H9 (cell line): ENCODE results near the gene SNED1. TPM values are rescaled to one million over a fixed set of nuclear protein-coding genes. Genes with fewer than 3 reads are reported as not detected.

ENCODE experiments used
- DNase-seq: peaks from one replicate; pipeline ENCODE4 v3.0.0-alpha.2; 2017
- H2AFZ ChIP-seq: one replicate; pipeline ENCODE4 v1.6.1; 2013; ENCODE audit warnings: mild to moderate bottlenecking, low read length, control low read depth, moderate library complexity
- H2AK5ac ChIP-seq: 2 replicates; pipeline ENCODE4 v1.6.1; 2013; ENCODE audit warnings: low read length, control low read depth, mixed read lengths; ENCODE audit not compliant: insufficient read length
- H2BK120ac ChIP-seq: one replicate; pipeline ENCODE4 v1.6.1; 2013; ENCODE audit warnings: low read depth, mild to moderate bottlenecking, low read length, control low read depth, inconsistent platforms; ENCODE audit not compliant: poor library complexity, severe bottlenecking
- H2BK12ac ChIP-seq: 2 replicates; pipeline ENCODE4 v1.6.1; 2013; ENCODE audit warnings: low read length, control low read depth, mixed read lengths, low read depth; ENCODE audit not compliant: insufficient read length
- H2BK15ac ChIP-seq: 2 replicates; pipeline ENCODE4 v1.6.1; 2013; ENCODE audit warnings: low read depth, low read length, control low read depth
- H2BK20ac ChIP-seq: one replicate; pipeline ENCODE4 v1.6.1; 2013; ENCODE audit warnings: low read depth, mild to moderate bottlenecking, low read length, control low read depth, inconsistent platforms; ENCODE audit not compliant: poor library complexity, severe bottlenecking
- H2BK5ac ChIP-seq: 2 replicates; pipeline ENCODE4 v1.6.1; 2013; ENCODE audit warnings: low read length, control low read depth, mixed read lengths; ENCODE audit not compliant: insufficient read length
- H3K14ac ChIP-seq: 2 replicates; pipeline ENCODE4 v1.6.1; 2013; ENCODE audit warnings: low read length, control low read depth; ENCODE audit not compliant: insufficient read depth
- H3K18ac ChIP-seq: 2 replicates; pipeline ENCODE4 v1.6.1; 2013; ENCODE audit warnings: low read depth, mild to moderate bottlenecking, mixed read lengths, low read length, control low read depth; ENCODE audit not compliant: insufficient read length
- H3K23ac ChIP-seq: 2 replicates; pipeline ENCODE4 v1.6.1; 2013; ENCODE audit warnings: low read length, control low read depth, mixed read lengths, low read depth; ENCODE audit not compliant: insufficient read length
- H3K23me2 ChIP-seq: 2 replicates; pipeline ENCODE4 v1.6.1; 2013; ENCODE audit warnings: low read depth, mild to moderate bottlenecking, mixed read lengths, low read length, control low read depth; ENCODE audit not compliant: insufficient read length, poor library complexity, severe bottlenecking
- H3K27ac ChIP-seq: 2 replicates; pipeline ENCODE4 v1.5.1; 2013; ENCODE audit warnings: low read length, control low read depth, mixed read lengths, low read depth; ENCODE audit not compliant: insufficient read length
- H3K27me3 ChIP-seq: 2 replicates; pipeline ENCODE4 v1.6.1; 2013; ENCODE audit warnings: low read length, control low read depth, inconsistent platforms; ENCODE audit not compliant: insufficient read depth
- H3K4ac ChIP-seq: 2 replicates; pipeline ENCODE4 v1.6.1; 2013; ENCODE audit warnings: low read depth, mild to moderate bottlenecking, control low read depth, inconsistent platforms, low read length, moderate library complexity
- H3K4me1 ChIP-seq: 2 replicates; pipeline ENCODE4 v1.6.1; 2013; ENCODE audit warnings: low read length, control low read depth, inconsistent platforms; ENCODE audit not compliant: insufficient read depth
- H3K4me2 ChIP-seq: 2 replicates; pipeline ENCODE4 v1.6.1; 2013; ENCODE audit warnings: low read length, control low read depth, mixed read lengths; ENCODE audit not compliant: insufficient read length, insufficient read depth
- H3K56ac ChIP-seq: 2 replicates; pipeline ENCODE4 v1.6.1; 2013; ENCODE audit warnings: low read depth, mild to moderate bottlenecking, mixed read lengths, low read length, control low read depth; ENCODE audit not compliant: insufficient read length
- H3K79me1 ChIP-seq: 2 replicates; pipeline ENCODE4 v1.6.1; 2013; ENCODE audit warnings: low read depth, mild to moderate bottlenecking, moderate library complexity, low read length, control low read depth, inconsistent platforms; ENCODE audit not compliant: insufficient read depth, poor library complexity, severe bottlenecking
- H3K79me2 ChIP-seq: 2 replicates; pipeline ENCODE4 v1.6.1; 2013; ENCODE audit warnings: low read length, control low read depth, inconsistent platforms; ENCODE audit not compliant: insufficient read depth
- H3K9ac ChIP-seq: 2 replicates; pipeline ENCODE4 v1.6.1; 2013; ENCODE audit warnings: low read length, control low read depth, mixed read lengths; ENCODE audit not compliant: insufficient read length; ENCODE audit errors: extremely low read depth
- H3K9me3 ChIP-seq: one replicate; pipeline ENCODE4 v1.6.1; 2013; ENCODE audit warnings: low read depth, low read length, inconsistent platforms; ENCODE audit not compliant: control insufficient read depth
- H3T11ph ChIP-seq: one replicate; pipeline ENCODE4 v1.6.1; 2013; ENCODE audit warnings: mild to moderate bottlenecking, low read length, control low read depth, inconsistent platforms
- H4K20me1 ChIP-seq: one replicate; pipeline ENCODE4 v1.6.1; 2013; ENCODE audit not compliant: control insufficient read depth, insufficient read length, insufficient read depth
- H4K5ac ChIP-seq: 2 replicates; pipeline ENCODE4 v1.6.1; 2013; ENCODE audit warnings: low read depth, mild to moderate bottlenecking, mixed read lengths, low read length, control low read depth; ENCODE audit not compliant: insufficient read length
- H4K8ac ChIP-seq: replicated peaks from 2 replicates; pipeline ENCODE4 v1.6.1; 2013; ENCODE audit warnings: low read length, control low read depth, mixed read lengths, low read depth; ENCODE audit not compliant: insufficient read length
- H4K91ac ChIP-seq: 2 replicates; pipeline ENCODE4 v1.6.1; 2013; ENCODE audit warnings: low read depth, mild to moderate bottlenecking, moderate library complexity, mixed read lengths, low read length, control low read depth; ENCODE audit not compliant: insufficient read length
- H3K27ac Mint-ChIP-seq, 3 experiments: 2 replicates in 2 of 3; 3 replicates in 1 of 3; pipeline ENCODE4 v1.8.0; 2020 to 2021; ENCODE audit warnings: mixed read lengths in 3 of 3, mild to moderate bottlenecking in 1 of 3, moderate library complexity in 1 of 3
- H3K27me3 Mint-ChIP-seq: 2 replicates; pipeline ENCODE4 v1.8.0; 2021; ENCODE audit warnings: low read depth, mild to moderate bottlenecking, moderate library complexity, mixed read lengths
- H3K36me3 Mint-ChIP-seq, 3 experiments: 2 replicates in 2 of 3; 3 replicates in 1 of 3; pipeline ENCODE4 v1.8.0; 2020 to 2021; ENCODE audit warnings: low read depth in 3 of 3, mixed read lengths in 3 of 3; ENCODE audit not compliant: insufficient read depth in 1 of 3
- H3K4me1 Mint-ChIP-seq, 2 experiments: 2 replicates each; pipeline ENCODE4 v1.8.0; 2020; ENCODE audit warnings: mixed read lengths in 2 of 2
- H3K4me3 Mint-ChIP-seq, 2 experiments: 2 replicates in 1 of 2; 3 replicates in 1 of 2; pipeline ENCODE4 v1.8.0; 2020 to 2021; ENCODE audit warnings: mild to moderate bottlenecking in 2 of 2, mixed read lengths in 2 of 2, moderate library complexity in 1 of 2
- H3K9me3 Mint-ChIP-seq, 2 experiments: 2 replicates in 1 of 2; 3 replicates in 1 of 2; pipeline ENCODE4 v1.8.0; 2020; ENCODE audit warnings: mild to moderate bottlenecking in 2 of 2, mixed read lengths in 2 of 2, moderate library complexity in 1 of 2
- WGBS: extraction: QIAGEN DNeasy Blood & Tissue Kit; methylation state at CpG from one replicate; pipeline ENCODE4 v1.1.7; 2013; ENCODE audit warnings: missing lambda C conversion rate, low lambda C conversion rate, mixed read lengths; ENCODE audit not compliant: insufficient read length; ENCODE audit errors: extremely low coverage; 5-methylcytosine and 5-hydroxymethylcytosine counted together
- total RNA-seq: library from RNA; stranded (reverse); gene quantifications from 2 replicates; pipeline ENCODE4 v1.2.1, GENCODE V29; 2021
- TF ChIP-seq, protein P1 (sequence below): fragments of 200-600 bp; sonication (generic); conservative IDR thresholded peaks from 3 replicates; pipeline ENCODE4 v1.8.0; 2021; ENCODE audit warnings: antibody characterized with exemption, mild to moderate bottlenecking

The SNED1 gene
- total RNA-seq, 1 experiment from 2014 or later, result 2.5 TPM

DNA sequence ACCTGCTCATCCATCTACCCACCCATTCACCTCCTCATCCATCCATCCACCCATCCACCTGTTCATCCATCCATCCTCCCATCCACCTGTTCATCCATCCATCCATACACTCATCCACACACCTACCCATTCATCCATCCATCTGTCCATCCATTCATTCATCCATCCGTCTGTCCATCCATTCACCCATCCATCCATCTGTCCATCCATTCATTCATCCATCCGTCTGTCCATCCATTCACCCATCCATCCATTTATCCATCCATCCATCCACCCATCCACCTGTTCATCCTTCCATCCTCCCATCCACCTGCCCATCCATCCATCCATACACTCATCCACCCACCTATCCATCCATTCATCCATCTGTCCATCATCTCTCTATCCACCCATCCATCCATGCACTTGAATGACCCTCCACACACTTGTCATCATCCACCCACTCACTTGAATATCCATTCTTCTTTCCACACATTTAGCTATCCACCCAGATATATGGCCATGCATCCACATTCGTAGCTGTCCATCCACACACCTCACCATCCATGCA, 47.3 kb upstream of the SNED1 start:
- no peak overlapping the region for H4K91ac ChIP-seq
- TF ChIP-seq, protein P1, sequence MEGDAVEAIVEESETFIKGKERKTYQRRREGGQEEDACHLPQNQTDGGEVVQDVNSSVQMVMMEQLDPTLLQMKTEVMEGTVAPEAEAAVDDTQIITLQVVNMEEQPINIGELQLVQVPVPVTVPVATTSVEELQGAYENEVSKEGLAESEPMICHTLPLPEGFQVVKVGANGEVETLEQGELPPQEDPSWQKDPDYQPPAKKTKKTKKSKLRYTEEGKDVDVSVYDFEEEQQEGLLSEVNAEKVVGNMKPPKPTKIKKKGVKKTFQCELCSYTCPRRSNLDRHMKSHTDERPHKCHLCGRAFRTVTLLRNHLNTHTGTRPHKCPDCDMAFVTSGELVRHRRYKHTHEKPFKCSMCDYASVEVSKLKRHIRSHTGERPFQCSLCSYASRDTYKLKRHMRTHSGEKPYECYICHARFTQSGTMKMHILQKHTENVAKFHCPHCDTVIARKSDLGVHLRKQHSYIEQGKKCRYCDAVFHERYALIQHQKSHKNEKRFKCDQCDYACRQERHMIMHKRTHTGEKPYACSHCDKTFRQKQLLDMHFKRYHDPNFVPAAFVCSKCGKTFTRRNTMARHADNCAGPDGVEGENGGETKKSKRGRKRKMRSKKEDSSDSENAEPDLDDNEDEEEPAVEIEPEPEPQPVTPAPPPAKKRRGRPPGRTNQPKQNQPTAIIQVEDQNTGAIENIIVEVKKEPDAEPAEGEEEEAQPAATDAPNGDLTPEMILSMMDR, result no peak
- H2BK15ac ChIP-seq, result no peak overlapping the region
- no peak overlapping the region for H3K23ac ChIP-seq
- no peaks in the 10 kb centered on the region for H3K23me2 ChIP-seq
- H3K18ac ChIP-seq, result no peak overlapping the region
- Mint-ChIP-seq H3K36me3 (no peaks in the 10 kb centered on the region), H3K27ac (no peak overlapping the region), H3K4me3 (no peak overlapping the region), H3K9me3 (no peaks in the 10 kb centered on the region), H3K27me3 (no peaks in the 10 kb centered on the region; the same call in none of the 2 replicates), H3K4me1 (peaks cover 14% of the 10 kb centered on the region in 2 experiments)
- H2BK20ac ChIP-seq, result no peak overlapping the region
- no peak overlapping the region for H3K4me2 ChIP-seq
- no peak overlapping the region for H2BK5ac ChIP-seq
- no peak overlapping the region for H2BK120ac ChIP-seq
- H3K4me1 ChIP-seq, result no peaks in the 10 kb centered on the region; the same call in 1 of the 2 replicates
- DNase-seq, result no peak
- H3K79me1 ChIP-seq, result no peaks in the 10 kb centered on the region
- WGBS, result no CpG with 5 or more reads among the region's 3 CpGs
- H3K9ac ChIP-seq, result no peak overlapping the region
- H3K56ac ChIP-seq, result no peak overlapping the region
- no peak overlapping the region for H3K14ac ChIP-seq
- H3K27me3 ChIP-seq, result no peaks in the 10 kb centered on the region
- no peaks in the 10 kb centered on the region for H4K20me1 ChIP-seq
- H3K4ac ChIP-seq, result no peak overlapping the region
- no peak overlapping the region for H4K8ac ChIP-seq
- no peak overlapping the region for H2BK12ac ChIP-seq
- no peaks in the 10 kb centered on the region for H3K79me2 ChIP-seq
- H3T11ph ChIP-seq, result no peak overlapping the region
- H2AK5ac ChIP-seq, result no peak overlapping the region
- H3K9me3 ChIP-seq, result no peaks in the 10 kb centered on the region
- no peak overlapping the region for H4K5ac ChIP-seq
- no peak overlapping the region for H2AFZ ChIP-seq
- H3K27ac ChIP-seq, result no peak overlapping the region
